Astrocyte (in vitro differentiated cells and primary cell): ENCODE measurements around the gene C15orf39. TPM values are rescaled to one million over a fixed set of nuclear protein-coding genes. Genes with fewer than 3 reads are reported as not detected.

ENCODE experiments used
- DNase-seq: peaks from one replicate; pipeline ENCODE4 v3.0.0-alpha.2; 2010; ENCODE audit warnings: low read depth
- FAIRE-seq: peaks from 2 replicates; lab custom pipeline; 2011; peaks lifted over from hg19 to GRCh38; lab: Jason Lieb, UNC
- H2AFZ ChIP-seq: 2 replicates; pipeline ENCODE4 v1.6.0; 2012; ENCODE audit warnings: low read depth, low read length, inconsistent platforms
- H3K27ac ChIP-seq: 2 replicates; pipeline ENCODE4 v1.5.1; 2011; ENCODE audit warnings: low read depth, low read length, inconsistent platforms
- H3K27me3 ChIP-seq: 2 replicates; pipeline ENCODE4 v1.6.0; 2011; ENCODE audit warnings: low read length, inconsistent platforms; ENCODE audit not compliant: insufficient read depth
- H3K36me3 ChIP-seq: 2 replicates; pipeline ENCODE4 v1.5.1; 2011; ENCODE audit warnings: low read length, inconsistent platforms; ENCODE audit not compliant: insufficient read depth
- H3K4me1 ChIP-seq: 2 replicates; pipeline ENCODE4 v1.5.1; 2011; ENCODE audit warnings: low read length, inconsistent platforms; ENCODE audit not compliant: insufficient read depth
- H3K4me2 ChIP-seq: 2 replicates; pipeline ENCODE4 v1.6.0; 2012; ENCODE audit warnings: low read length, inconsistent platforms
- H3K4me3 ChIP-seq: 2 replicates; pipeline ENCODE4 v1.5.1; 2011; ENCODE audit warnings: low read depth, mild to moderate bottlenecking, low read length, inconsistent platforms; ENCODE audit not compliant: insufficient read depth
- H3K79me2 ChIP-seq: 2 replicates; pipeline ENCODE4 v1.6.0; 2012; ENCODE audit warnings: mild to moderate bottlenecking, low read length, inconsistent platforms; ENCODE audit not compliant: insufficient read depth
- H3K9ac ChIP-seq: 2 replicates; pipeline ENCODE4 v1.6.0; 2012; ENCODE audit warnings: mild to moderate bottlenecking, low read length, inconsistent platforms
- H3K9me3 ChIP-seq: 2 replicates; pipeline ENCODE4 v1.5.1; 2012; ENCODE audit warnings: low read depth, mild to moderate bottlenecking, low read length, inconsistent platforms; ENCODE audit not compliant: insufficient read depth
- H4K20me1 ChIP-seq: 2 replicates; pipeline ENCODE4 v1.6.0; 2012; ENCODE audit warnings: low read length, inconsistent platforms; ENCODE audit not compliant: insufficient read depth
- H3K27ac Mint-ChIP-seq: one replicate; pipeline ENCODE4 v1.8.0; 2021; ENCODE audit warnings: mild to moderate bottlenecking, mixed read lengths; ENCODE audit not compliant: unreplicated experiment
- H3K27me3 Mint-ChIP-seq: one replicate; pipeline ENCODE4 v1.8.0; 2021; ENCODE audit warnings: low read depth, mixed read lengths; ENCODE audit not compliant: unreplicated experiment
- H3K36me3 Mint-ChIP-seq: one replicate; pipeline ENCODE4 v1.8.0; 2021; ENCODE audit warnings: low read depth, mixed read lengths; ENCODE audit not compliant: unreplicated experiment
- H3K4me1 Mint-ChIP-seq: one replicate; pipeline ENCODE4 v1.8.0; 2021; ENCODE audit warnings: low read depth, mixed read lengths; ENCODE audit not compliant: unreplicated experiment
- H3K4me3 Mint-ChIP-seq: one replicate; pipeline ENCODE4 v1.8.0; 2021; ENCODE audit warnings: mild to moderate bottlenecking, moderate library complexity, mixed read lengths; ENCODE audit not compliant: unreplicated experiment
- H3K9me3 Mint-ChIP-seq: one replicate; pipeline ENCODE4 v1.8.0; 2021; ENCODE audit warnings: mild to moderate bottlenecking, mixed read lengths; ENCODE audit not compliant: unreplicated experiment
- EZH2 ChIP-seq: IDR thresholded peaks from 2 replicates; pipeline ENCODE4 v1.6.1; 2012; ENCODE audit warnings: mild to moderate bottlenecking, low read length, inconsistent platforms; ENCODE audit not compliant: insufficient read depth
- total RNA-seq: library from RNA; stranded (reverse); gene quantifications from 2 replicates; pipeline ENCODE4 v1.2.1, GENCODE V29; 2021
- TF ChIP-seq, protein P1 (sequence below): IDR thresholded peaks from 2 replicates; pipeline ENCODE4 v1.5.1; 2011; ENCODE audit warnings: low read depth, mild to moderate bottlenecking, inconsistent platforms, low read length, moderate library complexity; ENCODE audit not compliant: insufficient read depth

The C15orf39 gene
- total RNA-seq, 1 donor from 2014 or later, result 21.8 TPM

DNA sequence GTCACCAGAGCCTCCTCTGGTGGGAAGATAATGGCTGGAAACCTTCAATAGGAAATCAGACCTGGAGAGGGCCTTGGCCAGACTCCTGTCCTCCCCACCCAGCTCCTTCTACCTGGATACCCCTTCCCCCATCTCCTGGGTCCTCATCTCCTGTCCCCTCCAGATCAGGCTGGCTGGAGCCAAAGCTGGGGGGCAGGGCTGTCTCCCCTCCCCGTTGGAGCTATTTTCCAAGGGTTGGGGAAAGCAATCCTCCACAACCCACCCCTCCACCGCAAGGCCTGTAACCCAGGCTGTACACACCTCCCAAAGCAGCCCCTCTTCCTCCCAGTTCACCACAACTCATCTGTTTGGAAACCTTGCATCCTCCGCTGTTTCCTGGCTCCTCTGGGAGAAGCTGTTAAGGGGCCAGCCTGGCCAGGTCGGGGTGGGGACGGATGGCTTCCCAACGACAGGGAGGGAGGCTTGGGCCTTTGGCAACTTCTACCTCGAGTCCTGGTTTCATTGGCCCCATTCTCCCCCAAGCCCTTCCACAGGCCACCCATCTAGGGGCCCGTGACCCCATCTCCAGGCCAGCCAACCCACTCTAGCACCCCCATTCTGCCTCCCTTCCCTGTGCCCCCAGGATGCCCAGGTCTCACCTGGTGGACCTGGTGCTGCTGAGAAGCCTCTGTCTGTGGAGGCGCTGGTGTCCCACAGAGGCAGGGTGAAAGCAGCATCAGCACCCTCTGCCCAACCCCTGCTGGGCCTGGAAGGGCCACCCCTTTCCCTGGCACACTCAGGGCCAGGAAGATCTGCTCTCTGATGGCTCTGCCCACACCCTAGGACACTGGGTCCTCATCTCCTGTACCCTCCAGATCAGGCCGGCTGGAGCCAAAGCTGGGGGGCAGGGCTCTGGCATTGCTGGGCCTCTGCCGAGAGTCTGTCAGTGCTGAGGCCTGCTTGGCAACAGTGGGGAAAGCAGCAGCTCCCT is 34.4 kb downstream of the C15orf39 start:
- H3K36me3 ChIP-seq, result no peaks in the 10 kb centered on the region
- no peak overlapping the region for H3K4me3 ChIP-seq
- H3K79me2 ChIP-seq, result no peaks in the 10 kb centered on the region
- H3K27ac ChIP-seq, result no peak overlapping the region
- H3K4me1 ChIP-seq, result no peaks in the 10 kb centered on the region
- H3K9me3 ChIP-seq, result no peaks in the 10 kb centered on the region
- H3K4me3 Mint-ChIP-seq, result no peak overlapping the region
- no peaks in the 10 kb centered on the region for H3K36me3 Mint-ChIP-seq
- no peak for TF ChIP-seq EZH2
- TF ChIP-seq, protein P1, sequence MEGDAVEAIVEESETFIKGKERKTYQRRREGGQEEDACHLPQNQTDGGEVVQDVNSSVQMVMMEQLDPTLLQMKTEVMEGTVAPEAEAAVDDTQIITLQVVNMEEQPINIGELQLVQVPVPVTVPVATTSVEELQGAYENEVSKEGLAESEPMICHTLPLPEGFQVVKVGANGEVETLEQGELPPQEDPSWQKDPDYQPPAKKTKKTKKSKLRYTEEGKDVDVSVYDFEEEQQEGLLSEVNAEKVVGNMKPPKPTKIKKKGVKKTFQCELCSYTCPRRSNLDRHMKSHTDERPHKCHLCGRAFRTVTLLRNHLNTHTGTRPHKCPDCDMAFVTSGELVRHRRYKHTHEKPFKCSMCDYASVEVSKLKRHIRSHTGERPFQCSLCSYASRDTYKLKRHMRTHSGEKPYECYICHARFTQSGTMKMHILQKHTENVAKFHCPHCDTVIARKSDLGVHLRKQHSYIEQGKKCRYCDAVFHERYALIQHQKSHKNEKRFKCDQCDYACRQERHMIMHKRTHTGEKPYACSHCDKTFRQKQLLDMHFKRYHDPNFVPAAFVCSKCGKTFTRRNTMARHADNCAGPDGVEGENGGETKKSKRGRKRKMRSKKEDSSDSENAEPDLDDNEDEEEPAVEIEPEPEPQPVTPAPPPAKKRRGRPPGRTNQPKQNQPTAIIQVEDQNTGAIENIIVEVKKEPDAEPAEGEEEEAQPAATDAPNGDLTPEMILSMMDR, result no peak
- H3K27me3 ChIP-seq, result peaks cover 22% of the 10 kb centered on the region
- H3K9ac ChIP-seq, result no peak overlapping the region
- H3K27ac Mint-ChIP-seq, result no peak overlapping the region
- peaks cover 64% of the 10 kb centered on the region for H3K27me3 Mint-ChIP-seq
- FAIRE-seq (no peak), DNase-seq (no peak)
- H3K4me1 Mint-ChIP-seq, result no peaks in the 10 kb centered on the region
- H3K4me2 ChIP-seq, result no peak overlapping the region
- no peaks in the 10 kb centered on the region for H4K20me1 ChIP-seq
- no peak overlapping the region for H2AFZ ChIP-seq
- H3K9me3 Mint-ChIP-seq, result no peaks in the 10 kb centered on the region

DNA sequence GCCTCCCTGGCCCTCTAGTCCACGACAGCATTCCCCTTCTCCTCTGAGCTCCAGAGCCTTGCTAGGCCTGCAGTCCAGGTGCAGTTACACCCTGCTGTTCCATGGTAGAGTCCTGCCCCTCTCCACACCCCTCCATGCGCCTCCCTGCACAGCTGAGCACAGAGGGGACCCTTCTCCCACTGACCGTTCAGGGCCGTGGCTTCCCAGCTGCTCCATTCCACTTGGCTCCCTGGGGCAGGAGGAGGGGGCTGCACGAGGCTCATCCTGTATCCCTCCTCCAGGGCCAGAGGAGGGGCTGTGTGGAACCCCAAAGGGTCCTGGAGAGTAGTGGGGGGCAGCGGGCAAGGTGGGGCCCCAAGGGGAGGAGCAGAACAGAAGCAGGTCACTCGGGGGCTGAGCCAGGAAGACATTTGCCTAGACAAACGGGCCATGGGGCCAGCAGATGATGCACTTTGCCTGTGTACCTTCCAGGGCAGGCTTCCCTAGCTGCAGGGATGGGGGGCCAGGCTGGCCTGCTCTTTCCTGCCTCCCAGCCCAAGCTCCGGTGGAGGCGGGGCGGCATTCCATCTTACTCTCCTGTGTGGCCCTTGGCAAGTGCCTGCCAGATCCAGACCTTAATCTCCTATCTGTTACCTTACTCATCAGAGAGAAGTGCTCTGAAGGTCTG is 35.8 kb downstream of the C15orf39 start:
- Histone ChIP-seq H3K27ac (no peak overlapping the region), H3K9ac (no peak overlapping the region), H3K27me3 (peaks cover 17% of the 10 kb centered on the region), H3K4me3 (no peak overlapping the region), H3K4me2 (no peak overlapping the region), H4K20me1 (no peaks in the 10 kb centered on the region), H3K4me1 (no peaks in the 10 kb centered on the region), H3K79me2 (no peaks in the 10 kb centered on the region), H3K36me3 (no peaks in the 10 kb centered on the region), H3K9me3 (no peaks in the 10 kb centered on the region), H2AFZ (no peak overlapping the region)
- no peaks in the 10 kb centered on the region for H3K4me1 Mint-ChIP-seq
- no peaks in the 10 kb centered on the region for H3K9me3 Mint-ChIP-seq
- no peak for FAIRE-seq
- no peak for DNase-seq
- H3K4me3 Mint-ChIP-seq, result no peak overlapping the region
- H3K36me3 Mint-ChIP-seq, result no peaks in the 10 kb centered on the region
- H3K27ac Mint-ChIP-seq, result no peak overlapping the region
- TF ChIP-seq EZH2, result no peak
- TF ChIP-seq, protein P1, result no peak
- H3K27me3 Mint-ChIP-seq, result peaks cover 54% of the 10 kb centered on the region
